NCI-H2227 (cell line): ENCODE results near the gene PTDSS2.
"Not testable (repeated sequence)": the region's sequence is repeated elsewhere in the genome, so short reads cannot be mapped to it uniquely, and the experiment has no call there.

Experiments used
- DNase-seq: peaks from one replicate; lab custom pipeline; 2025; ENCODE audit not compliant: unreplicated experiment; lab: John Stamatoyannopoulos, UW

PTDSS2 gene

DNA sequence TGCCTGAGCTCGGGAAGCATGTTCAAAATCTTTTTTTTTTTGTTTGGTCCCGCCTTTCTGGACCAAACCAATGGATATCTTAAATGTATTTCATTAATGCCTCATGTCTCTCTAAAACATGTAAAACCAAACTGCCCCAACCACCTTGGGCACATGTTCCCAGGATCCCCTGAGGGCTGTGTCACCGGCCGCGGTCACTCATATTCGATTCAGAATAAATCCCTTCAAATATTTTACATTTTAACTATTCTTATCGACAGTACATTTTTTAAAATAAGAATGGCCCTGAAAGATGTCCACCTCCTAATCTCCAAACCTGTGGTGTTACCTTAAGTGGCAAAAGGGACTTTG lies 54.9 kb downstream of the PTDSS2 start:
- DNase-seq = no peak

DNA sequence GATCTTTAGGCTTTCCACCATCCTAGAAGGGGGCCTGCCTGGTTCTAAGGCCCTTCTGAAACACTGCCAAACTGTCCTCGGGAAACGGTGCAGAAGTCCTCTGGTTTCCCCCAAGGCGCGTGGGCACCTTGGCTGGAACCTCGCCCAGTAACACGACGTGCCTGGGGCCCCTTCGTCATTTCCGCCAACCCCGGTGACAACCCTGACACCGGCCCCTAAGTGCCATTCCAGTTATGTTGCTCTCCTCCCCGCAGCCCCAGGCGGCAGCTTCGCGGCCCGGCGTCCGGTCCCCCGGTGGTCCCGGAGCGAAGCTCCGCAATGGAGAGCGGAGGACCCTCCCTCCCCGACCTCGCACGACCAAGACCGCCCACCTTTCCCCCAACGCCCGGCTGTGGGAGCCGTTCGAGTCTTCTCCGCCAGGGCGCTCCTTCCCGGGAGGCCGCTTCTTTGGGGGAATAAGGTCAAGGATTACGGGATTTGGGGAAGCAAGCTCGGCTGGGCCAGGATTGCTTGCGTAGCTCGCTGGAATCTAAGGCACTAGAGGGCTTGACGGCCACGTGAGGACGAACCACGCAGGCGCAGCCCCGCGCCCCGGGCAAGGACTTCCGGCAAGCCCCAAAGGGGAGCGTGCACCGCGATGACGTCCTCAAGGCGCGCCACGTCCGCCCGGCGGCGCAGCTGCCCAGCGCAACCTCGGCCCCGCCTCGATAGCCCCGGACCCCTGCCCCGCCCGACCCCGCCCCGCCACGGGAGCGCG lies 56.3 kb downstream of the PTDSS2 start:
- DNase-seq = peak; percentile 100

DNA sequence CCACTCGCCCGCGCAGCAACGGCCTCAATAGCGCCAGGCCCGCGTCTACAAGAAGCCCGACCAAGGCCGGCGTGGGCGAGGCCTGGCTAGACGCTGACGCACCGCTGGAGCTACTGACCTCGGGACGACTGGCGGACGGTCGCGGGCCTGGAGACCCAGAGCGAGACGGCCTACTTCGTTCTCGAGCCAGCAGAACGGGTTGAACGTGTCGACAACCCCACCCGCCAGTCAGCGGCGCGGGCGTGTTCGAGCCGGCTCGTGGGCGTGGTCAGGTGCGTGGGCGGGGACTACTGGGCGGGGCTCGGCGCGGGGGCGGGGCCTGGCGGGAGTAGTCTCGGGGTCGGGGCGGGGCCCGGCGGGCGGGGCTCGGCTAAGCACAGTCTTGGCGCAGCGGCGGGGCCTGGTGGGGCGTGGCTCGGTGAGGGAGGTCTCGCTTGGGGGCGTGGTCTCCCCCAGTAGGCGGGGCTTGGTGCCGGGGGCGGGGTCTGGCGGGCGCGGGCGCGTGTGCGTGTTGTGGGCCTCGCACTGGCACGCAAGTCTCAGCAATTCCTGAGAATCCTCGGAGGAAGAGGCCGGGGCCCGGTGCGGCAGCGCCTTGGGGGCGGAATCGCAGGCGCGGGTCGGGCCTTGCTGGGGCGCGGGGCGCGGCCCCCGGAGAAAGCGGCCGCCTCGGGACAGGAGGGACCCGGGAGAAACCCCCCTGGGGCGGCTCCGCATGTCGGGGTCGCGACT lies 57.1 kb downstream of the PTDSS2 start, which contains the start of gene RNH1:
Gene RNH1, minus strand, starts transcription at position 248 of the 732 bp plus-strand sequence. CDS start 5,080 bp downstream, outside the sequence.
- peak; percentile 98 for DNase-seq

DNA sequence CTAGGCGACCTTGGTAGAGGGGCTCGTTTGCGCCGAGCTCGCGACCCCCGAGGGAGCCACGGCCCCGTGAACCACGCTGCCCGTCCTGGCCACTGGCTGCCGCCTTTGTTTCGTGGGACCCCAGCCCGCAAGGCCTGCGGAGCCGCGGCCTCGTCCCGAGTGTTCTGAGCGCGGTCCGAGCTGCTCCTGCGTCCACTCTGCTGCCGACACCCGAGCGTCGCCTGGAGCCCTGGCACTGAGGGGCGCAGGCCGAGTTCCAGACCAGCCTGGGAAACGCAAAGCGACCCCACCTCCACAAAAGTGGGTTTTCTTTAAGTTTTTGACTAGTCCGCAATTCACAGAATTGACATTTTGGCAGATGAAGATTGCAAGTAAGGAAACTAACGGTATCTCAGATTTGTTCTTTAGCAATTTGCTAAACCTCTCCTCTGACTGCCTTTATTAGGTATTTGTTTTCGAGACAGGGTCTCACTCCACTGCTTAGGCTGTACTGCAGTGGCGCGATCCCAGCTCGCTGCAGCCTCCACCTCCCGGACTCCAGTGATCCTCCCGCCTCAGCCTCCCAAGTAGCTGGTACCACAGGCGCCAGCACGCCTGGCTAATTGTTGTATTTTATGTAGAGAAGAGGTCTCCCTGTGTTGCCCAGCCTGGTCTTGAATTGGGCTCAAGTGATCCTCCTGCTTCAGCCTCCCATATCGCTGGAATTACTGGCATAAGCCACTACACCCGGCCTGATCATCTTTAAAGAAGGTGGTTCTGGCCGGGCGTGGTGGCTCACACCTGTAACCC lies 57.8 kb downstream of the PTDSS2 start:
- peak; percentile 71 for DNase-seq

DNA sequence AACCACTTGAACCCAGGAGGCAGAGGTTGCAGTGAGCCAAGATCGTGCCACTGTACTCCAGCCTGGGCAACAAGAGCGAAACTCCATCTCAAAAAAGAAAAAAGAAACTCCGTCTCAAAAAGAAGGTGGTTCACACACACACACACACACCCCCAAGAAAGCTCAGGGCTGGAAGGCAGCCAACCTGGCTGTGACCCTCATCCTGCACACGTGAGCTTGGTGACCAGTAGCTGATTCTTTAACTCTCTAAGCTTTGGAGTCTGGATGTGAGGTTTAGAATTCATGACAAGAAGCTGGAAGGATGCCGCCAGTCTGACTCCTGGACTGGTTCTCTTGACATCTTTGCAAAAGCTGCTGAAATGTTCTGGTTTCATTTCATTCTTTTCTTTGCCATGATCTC lies 58.9 kb downstream of the PTDSS2 start:
- DNase-seq = no peak

DNA sequence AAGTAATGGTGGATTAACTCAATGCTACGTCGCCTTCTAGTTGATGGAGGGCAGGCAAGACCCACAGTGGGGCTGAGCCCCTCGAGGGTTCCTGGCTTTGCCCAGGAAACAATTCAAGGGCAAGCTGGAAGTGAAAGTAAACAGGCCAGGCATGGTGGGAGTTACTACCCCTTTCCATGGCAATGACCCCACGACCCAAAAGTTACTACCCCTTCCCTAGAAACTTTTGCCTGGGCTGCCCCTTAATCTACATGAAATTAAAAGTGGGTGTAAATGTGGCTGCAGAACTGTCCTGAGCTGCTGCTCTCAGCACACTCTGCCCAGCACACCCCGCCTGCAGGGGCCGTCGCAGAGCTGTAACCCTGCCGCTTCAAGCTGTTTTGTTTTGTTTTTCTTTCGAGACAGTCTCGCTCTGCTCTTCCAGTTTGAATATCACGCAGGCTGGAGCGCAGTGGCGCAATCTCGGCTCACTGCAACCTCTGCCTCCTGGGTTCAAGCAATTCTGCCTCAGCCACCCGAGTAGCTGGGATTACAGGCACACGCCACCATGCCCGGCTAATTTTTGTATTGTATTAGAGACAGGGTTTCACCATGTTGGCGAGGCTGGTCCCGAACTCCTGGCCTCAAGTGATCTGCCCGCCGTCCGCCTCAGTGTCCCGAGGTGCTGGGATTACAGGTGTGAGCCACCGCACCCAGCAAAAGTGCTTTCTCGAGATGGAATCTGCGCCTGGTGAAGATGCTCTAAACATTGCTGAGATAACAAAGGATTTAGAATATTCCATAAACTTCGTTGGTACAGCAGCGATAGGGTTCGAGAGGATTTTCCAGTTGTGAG lies 62.9 kb downstream of the PTDSS2 start:
- DNase-seq = no peak

DNA sequence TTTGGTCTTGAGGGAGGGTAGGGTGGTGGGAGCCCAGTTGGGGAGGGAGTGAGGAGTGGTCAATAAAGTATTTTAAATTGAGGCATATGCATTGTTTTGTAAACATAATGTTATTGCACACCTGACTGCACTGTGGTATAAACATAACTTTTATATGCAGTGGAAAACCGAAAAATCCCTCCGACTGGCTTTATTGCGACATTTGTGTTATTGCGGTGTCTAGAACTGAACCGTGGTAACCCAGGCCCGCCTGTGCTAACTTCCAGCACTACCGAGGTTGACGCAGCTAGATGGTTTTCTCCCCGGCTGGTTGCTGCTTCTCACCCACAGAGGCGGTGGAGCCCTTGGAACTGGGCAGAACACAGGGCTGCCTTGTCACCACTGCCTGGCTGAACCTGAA lies 64.5 kb downstream of the PTDSS2 start:
- no peak for DNase-seq

DNA sequence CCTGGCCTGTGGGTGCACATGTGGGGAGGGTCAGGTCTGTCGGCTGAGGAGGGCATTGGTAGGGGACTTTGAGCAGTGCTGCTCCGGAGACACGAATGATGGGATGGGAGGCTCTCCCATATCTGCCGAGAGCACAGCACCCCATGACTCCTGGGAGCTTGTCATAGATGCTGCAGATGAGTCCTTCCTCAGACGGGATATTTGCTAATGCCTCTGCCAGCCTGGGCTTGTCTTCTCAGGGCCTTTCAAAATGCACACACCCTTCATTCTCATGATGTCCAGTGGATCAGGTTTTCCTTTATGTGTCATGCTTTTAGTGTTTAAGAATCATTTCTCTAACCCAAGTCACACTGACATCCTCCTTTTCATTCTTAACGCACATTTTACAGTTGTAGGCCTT lies 65.1 kb downstream of the PTDSS2 start:
- DNase-seq = no peak

DNA sequence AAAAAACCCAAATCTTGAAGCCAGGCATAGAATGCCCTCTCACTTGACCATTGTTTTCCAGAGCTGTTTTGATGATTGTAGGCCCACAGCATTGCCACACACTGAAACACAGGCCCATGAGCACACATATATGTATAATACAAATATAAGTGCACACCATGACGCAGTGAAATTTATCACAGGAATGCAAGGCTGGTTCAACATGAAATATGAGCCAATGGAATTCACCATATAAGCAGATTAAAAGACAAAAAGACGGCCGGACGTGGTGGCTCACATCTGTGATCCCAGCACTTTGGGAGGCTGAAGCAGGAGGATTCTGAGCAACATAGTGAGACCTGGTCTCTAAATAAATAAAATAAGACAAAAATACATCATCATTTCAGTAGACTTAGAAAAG lies 66.3 kb downstream of the PTDSS2 start:
- no peak for DNase-seq

DNA sequence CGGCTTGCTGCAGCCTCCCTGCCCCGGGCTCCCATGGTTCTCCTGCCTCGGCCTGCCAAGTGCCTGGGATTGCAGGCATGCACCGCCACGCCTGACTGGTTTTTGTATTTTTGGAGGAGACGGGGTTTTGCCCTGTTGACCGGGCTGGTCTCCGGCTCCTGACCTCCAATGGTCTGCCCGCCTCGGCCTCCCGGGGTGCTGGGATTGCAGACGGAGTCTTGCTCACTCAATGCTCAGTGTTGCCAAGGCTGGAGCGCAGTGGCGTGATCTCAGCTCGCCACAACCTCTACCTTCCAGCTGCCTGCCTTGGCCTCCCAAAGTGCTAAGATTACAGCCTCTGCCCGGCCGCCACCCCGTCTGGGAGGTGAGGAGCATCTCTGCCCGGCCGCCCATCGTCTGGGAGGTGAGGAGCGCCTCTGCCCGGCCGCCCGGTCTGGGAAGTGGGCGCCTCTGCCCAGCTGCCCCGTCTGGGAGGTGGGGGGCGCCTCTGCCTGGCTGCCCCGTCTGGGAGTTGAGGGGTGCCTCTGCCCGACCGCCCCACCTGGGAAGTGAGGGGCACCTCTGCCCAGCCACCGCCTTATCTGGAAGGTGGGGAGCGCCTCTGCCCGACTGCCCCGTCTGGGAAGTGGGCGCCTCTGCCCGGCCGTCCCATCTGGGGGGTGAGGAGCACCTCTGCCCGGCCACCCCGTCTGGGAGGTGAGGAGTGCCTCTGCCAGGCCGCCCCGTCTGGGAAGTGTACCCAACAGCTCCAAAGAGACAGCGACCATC lies 67.0 kb downstream of the PTDSS2 start:
- DNase-seq = not testable (repeated sequence)

DNA sequence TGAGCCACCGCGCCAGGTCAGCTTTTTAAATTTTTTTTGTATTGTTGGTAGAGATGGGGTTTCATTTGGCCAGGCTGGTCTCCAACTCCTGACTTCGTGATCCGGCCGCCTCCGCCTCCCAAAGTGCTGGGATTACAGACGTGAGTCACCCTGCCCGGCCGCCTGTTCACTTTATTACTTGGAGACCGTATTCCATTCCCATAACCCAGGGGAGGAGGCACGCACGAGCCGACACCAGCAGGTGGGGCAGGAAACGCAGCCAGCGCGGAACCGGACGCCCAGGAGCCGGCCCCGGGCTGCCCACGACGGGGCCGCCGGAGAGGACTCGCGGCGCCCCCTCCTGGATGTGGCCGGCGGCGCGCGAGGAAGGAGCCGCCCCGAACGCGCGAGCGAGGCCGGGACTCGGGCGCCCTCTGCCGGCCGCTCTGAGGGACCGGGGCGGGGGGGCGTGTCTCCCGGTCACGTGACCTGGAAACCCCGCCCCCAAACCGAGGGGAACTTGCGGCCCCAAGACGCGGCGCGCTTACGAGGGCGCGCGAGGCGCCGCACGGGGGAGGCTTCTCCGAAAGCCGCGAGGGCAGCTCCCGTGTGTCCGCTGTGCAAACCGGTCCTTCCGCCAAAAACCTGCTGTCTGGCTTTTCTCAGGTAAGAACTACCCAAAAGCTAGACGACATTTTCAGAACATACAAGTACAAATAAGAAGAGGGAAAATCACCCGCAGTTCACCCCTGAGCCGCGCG lies 68.6 kb downstream of the PTDSS2 start:
- no peak for DNase-seq

DNA sequence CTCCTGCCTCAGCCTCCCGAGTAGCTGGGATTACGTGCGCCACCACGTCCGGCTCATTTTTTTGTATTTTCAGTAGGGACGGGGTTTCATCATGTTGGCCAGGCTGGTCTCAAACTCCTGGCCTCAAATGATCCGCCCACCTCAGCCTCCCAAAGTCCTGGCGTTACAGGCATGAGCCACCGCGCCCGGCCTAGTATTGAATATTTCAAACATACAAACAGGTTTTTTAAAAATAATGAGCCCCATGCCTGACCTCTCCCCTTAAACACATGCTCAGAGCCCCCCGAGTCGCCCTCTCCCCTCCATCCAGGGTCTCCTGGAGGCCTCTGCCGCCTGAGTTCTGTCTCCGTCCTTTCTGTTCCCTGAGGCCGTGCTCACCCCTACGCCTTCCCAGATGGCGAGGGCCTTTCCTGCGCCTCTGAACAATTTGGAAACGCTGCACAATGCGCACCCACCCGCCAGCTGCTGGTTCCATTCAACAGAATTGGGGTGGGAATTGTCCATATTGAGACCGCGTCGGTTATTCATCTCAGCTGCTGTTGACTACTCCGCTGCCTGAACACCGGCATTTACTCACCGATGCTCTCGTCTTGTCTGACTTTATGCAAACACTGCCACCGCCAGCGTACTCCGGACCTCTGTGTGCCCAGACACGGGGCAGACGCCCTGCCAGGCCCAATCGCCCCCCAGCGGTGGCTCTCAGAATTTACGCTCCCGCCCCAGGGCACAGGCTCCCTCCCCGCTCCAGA lies 70.5 kb downstream of the PTDSS2 start:
- no peak for DNase-seq

DNA sequence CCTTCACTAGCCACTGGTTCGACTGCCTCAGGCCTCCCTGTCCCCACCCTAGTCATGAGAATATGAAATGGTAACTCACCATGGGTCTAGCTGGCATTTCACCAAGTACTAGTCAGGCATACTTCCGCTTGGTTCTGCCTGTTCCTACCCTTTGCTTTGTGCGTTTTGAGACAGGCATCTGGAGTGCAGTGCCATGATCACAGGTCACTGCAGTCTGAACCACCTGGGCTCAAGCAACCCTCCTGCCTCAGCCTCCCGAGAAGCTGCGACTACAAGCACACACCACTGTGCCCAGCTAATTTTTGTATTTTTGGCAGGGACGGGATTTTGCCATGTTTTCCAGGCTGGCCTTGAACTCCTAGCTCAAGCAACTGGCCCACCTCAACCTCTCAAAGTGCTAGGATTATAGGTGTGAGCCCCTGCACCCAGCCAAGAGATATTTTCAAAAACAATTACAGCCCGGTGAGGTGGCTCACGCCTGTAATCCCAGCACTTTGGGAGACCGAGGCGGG lies 71.2 kb downstream of the PTDSS2 start:
- DNase-seq = no peak

DNA sequence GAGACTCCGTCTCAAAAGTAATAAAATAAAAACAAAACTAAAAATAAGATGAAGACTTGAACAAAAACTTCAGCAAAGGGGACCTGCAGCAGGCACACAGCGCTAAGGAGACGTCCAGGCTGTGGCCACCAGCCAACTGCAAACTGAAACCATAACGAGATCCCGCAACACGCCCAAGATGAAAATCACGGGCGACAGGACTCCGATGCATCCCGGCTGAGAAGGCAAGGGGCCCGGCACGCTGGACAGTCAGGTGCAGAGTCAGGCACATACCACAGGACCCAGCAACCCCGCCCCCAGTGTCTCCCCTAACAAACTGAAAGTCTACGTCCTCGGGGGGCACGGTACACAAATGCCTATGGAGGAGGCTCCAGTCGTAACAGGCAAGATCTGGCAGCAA lies 76.1 kb downstream of the PTDSS2 start:
- no peak for DNase-seq

DNA sequence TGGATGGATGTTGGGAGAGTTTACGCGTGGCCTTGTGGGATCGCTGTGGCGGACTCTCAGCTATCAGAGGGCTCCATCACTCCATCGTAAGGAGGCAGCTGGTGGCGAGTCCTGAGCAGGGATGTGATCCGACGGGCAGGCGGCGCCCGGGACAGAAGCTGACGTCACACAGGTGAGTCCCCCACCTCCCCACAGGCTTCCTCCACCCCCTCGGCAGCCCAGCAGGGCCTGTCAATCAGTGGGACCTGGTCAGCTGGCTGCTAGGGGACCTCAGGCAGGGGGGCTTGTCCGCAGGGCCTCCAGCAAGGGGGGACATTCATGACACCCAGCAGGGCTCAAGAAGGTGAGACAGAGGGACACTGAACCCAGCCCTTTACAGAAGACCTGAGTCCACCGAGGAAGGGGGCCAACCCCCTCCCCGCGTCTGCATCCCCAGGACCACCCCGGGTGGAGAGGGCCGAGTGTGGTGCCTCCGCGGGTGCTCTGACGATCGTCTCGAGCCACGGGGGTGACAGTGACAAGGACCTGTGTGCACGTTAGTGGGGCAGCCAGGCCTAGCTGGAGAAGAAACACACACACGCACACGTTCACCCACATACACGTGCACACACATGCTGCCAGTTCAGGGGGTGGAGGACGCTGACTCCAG lies 78.2 kb downstream of the PTDSS2 start:
- DNase-seq = no peak

DNA sequence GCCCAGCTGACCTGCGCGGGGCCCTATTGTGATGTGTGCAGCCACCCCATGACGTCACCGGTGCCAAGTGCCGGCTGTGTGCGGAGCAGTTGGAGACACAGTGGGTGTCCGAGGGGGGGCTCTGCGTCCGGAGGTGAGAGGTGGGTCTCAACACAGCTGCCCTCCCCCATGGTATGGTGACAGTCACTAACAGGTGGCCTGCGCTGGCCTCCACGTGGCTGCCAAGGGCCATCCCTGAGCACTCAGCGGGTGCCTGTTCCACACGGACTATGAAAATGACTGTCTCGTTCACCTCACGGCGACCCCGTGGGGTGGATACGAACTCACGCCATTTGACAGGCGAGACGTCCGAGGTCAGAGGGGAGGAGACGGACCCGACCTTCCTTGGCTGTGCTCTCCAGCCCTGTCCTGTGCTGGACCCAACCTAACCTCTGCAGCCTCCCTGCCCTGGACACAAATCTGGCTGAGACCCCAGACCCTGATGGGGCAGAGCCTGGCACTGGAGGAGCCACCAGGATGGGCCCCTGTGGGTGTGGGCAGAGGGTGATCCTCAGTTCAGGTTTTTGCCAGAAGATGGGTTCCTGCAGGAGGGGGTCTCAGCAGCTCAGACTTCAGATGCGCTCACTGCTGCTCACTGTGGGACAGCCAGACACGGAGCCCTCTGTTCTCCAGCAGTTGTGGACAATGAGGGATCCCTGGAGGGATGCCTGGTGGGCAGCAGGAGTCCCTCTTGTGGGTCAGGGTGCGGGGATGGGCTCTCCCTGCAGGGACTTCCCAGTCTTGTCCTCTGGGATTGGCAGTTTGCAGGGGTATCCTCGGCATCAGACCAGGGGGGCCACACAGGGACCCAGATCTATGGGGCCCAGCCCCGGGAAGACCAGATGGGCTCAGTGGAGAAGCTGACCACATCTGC lies 79.0 kb downstream of the PTDSS2 start:
- DNase-seq = no peak
